ENCODE data around the gene NPL.

The NPL gene

DNA sequence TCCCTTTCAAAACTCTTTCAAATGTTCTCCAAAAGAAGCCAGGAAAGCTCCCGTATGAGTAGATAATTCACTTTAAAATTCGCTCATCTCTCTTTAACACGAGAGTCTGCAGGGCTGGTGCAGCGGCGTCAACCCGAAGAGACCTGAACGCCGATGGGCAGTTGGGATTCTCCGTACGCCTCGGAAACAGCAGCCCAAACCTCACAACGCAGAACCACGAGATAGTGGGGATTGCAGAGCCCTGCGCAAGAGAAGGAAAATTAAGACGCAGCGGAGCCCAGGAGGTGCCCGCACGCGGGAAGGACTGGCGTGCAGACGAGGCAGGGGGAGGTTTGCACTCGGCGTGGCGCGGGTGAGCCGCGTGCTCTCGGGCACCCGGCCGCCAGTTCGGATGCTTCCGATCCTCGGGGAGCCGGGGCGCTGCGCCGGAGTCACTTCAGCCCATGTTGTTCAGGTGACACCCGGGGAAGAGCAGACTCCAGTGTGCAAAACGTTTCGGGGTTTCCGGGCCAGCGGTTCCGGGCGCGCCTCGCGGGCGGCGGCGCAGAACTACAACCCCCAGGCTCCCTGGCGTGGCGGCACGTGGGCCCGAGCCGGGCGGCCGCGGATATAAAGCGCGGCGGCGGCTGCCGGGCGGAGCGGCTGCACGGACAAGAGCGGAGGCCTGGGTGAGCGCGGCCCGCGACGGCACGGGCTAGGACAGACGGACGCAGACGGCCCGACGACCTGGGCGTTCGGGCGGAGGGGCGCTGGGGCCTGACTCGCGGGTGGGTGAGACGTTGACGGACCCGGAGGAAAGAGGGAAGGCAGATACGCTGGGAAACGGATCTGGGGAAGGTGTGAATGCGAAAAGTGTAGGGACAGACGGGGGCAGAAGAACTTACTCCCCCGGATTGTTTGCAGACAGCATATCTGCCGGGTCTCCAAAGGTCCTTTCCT lies at the start of gene NPL:
Gene NPL (plus strand): TSS at position 636 of the 939 bp plus-strand sequence. CDS start 4,599 bp downstream, outside the sequence.
- TF ChIP-seq, protein P1, sequence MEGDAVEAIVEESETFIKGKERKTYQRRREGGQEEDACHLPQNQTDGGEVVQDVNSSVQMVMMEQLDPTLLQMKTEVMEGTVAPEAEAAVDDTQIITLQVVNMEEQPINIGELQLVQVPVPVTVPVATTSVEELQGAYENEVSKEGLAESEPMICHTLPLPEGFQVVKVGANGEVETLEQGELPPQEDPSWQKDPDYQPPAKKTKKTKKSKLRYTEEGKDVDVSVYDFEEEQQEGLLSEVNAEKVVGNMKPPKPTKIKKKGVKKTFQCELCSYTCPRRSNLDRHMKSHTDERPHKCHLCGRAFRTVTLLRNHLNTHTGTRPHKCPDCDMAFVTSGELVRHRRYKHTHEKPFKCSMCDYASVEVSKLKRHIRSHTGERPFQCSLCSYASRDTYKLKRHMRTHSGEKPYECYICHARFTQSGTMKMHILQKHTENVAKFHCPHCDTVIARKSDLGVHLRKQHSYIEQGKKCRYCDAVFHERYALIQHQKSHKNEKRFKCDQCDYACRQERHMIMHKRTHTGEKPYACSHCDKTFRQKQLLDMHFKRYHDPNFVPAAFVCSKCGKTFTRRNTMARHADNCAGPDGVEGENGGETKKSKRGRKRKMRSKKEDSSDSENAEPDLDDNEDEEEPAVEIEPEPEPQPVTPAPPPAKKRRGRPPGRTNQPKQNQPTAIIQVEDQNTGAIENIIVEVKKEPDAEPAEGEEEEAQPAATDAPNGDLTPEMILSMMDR (IDR thresholded peaks at IDR 0.05; ENCODE audit: low read depth, low read length, missing control alignments): no peak
- H3K4me3 ChIP-seq (ENCODE audit: low read depth, low read length): peak within 1 kb of the TSS; percentile 55
- no peak for DNase-seq (ENCODE audit: low read depth)
- in situ Hi-C loops (cut with HindIII; ENCODE audit: low sequenced_read_pairs): loop anchor here (5.0 kb wide), 1 partner anchor 192 kb away; no protein-coding TSS in a partner anchor

- no peak overlapping the region for H3K4me3 ChIP-seq (ENCODE audit: low read depth, low read length)
- in situ Hi-C loops (cut with HindIII; ENCODE audit: low sequenced_read_pairs): no loop called here
- no peak for DNase-seq (ENCODE audit: low read depth)
- TF ChIP-seq, protein P1 (IDR thresholded peaks at IDR 0.05; ENCODE audit: low read depth, low read length, missing control alignments): no peak
Measured at GRCh38 chr1:182740120-182740519, 49.5 kb upstream of the NPL start.

DNA sequence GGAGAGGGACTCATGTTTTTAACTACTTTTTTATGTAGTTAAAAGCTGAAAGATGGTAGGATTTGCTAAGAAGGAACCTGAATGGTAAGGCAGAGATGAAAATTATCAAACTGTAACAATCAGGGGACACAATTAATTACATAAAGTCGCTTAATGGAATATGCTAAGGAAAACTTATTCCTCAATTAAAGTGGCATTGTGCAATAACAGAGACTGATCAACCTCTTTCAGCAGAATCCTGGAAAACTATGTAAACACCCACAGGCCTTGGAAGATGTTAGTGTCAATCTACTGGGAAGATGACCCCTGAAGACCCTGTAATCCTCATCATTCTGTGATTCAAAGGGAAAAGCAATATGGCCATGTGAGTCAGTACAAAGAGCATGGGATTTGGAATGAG lies 46.8 kb upstream of the NPL start:
- in situ Hi-C loops (cut with HindIII; ENCODE audit: low sequenced_read_pairs): no loop called here
- H3K4me3 ChIP-seq (ENCODE audit: low read depth, low read length): no peak overlapping the region
- TF ChIP-seq, protein P1 (IDR thresholded peaks at IDR 0.05; ENCODE audit: low read depth, low read length, missing control alignments): no peak
- no peak for DNase-seq (ENCODE audit: low read depth)

GRCh38 chr1:182752077-182752988 lies 37.2 kb upstream of the NPL start:
- DNase-seq (ENCODE audit: low read depth): peak; percentile 51
- TF ChIP-seq, protein P1 (IDR thresholded peaks at IDR 0.05; ENCODE audit: low read depth, low read length, missing control alignments): no peak
- in situ Hi-C loops (cut with HindIII; ENCODE audit: low sequenced_read_pairs): no loop called here

GRCh38 chr1:182754087-182754486 lies 35.5 kb upstream of the NPL start:
- DNase-seq (ENCODE audit: low read depth): no peak
- in situ Hi-C loops (cut with HindIII; ENCODE audit: low sequenced_read_pairs): no loop called here
- TF ChIP-seq, protein P1 (IDR thresholded peaks at IDR 0.05; ENCODE audit: low read depth, low read length, missing control alignments): no peak
- H3K4me3 ChIP-seq (ENCODE audit: low read depth, low read length): no peak overlapping the region

More at GRCh38 chr1:182752077-182752988, 37.2 kb upstream of the NPL start:
- H3K4me3 ChIP-seq (ENCODE audit: low read depth, low read length): no peak overlapping the region

Measured in astrocyte of the cerebellum (primary cell).